Liver (tissue), 9 donors: ENCODE data around the gene NT5C2. TPM values are rescaled to one million over a fixed set of nuclear protein-coding genes. Genes with fewer than 3 reads are reported as not detected.
A peak's percentile ranks its signal among the peaks of the same experiment; 100 is the strongest.

Experiments used
- DNase-seq: peaks from one replicate; pipeline ENCODE4 v3.0.0-alpha.2; 2017; ENCODE audit warnings: low spot score
- H3K27ac ChIP-seq, 2 donors: one replicate each; pipeline ENCODE4 v1.7.0; 2013; ENCODE audit warnings: inconsistent platforms in 2 of 2, low read length in 2 of 2, control low read depth in 1 of 2, low read depth in 1 of 2, mild to moderate bottlenecking in 1 of 2
- H3K27me3 ChIP-seq, 4 donors: one replicate each; pipeline versions ENCODE4 v1.6.1 to v1.7.0; 2013; ENCODE audit warnings: low read length in 3 of 4, inconsistent platforms in 1 of 4, mild to moderate bottlenecking in 1 of 4, moderate library complexity in 1 of 4; ENCODE audit not compliant: control insufficient read depth in 4 of 4, insufficient read depth in 4 of 4
- H3K36me3 ChIP-seq, 4 donors: one replicate each; pipeline versions ENCODE4 v1.6.1 to v1.7.0; 2013; ENCODE audit warnings: low read length in 3 of 4, mild to moderate bottlenecking in 3 of 4, low read depth in 1 of 4, moderate library complexity in 1 of 4; ENCODE audit not compliant: control insufficient read depth in 4 of 4, insufficient read depth in 3 of 4
- H3K4me1 ChIP-seq, 4 donors: one replicate each; pipeline versions ENCODE4 v1.6.1 to v1.7.0; 2013; ENCODE audit warnings: low read length in 3 of 4, mild to moderate bottlenecking in 3 of 4, moderate library complexity in 1 of 4; ENCODE audit not compliant: control insufficient read depth in 4 of 4, insufficient read depth in 4 of 4
- H3K4me3 ChIP-seq, 3 donors: one replicate each; pipeline versions ENCODE4 v1.6.1 to v1.7.0; 2013; ENCODE audit warnings: low read length in 3 of 3, control low read depth in 1 of 3, low read depth in 1 of 3, mild to moderate bottlenecking in 1 of 3
- H3K9ac ChIP-seq, 2 donors: one replicate each; pipeline ENCODE4 v1.7.0; 2013; ENCODE audit warnings: low read length in 2 of 2, mild to moderate bottlenecking in 2 of 2, moderate library complexity in 2 of 2, control low read depth in 1 of 2, low read depth in 1 of 2
- H3K9me3 ChIP-seq, 4 donors: one replicate each; pipeline versions ENCODE4 v1.6.1 to v1.7.0; 2013; ENCODE audit warnings: low read length in 3 of 4; ENCODE audit not compliant: control insufficient read depth in 4 of 4
- ATF3 ChIP-seq: IDR thresholded peaks from 2 replicates; pipeline ENCODE4 v1.6.1; 2016; ENCODE audit warnings: antibody characterized with exemption
- EGR1 ChIP-seq, 2 donors: IDR thresholded peaks; 2 replicates each; pipeline ENCODE4 v1.6.1; 2016 to 2018; ENCODE audit warnings: antibody characterized with exemption in 2 of 2, low read depth in 2 of 2
- FOXA1 ChIP-seq: IDR thresholded peaks from 2 replicates; pipeline ENCODE4 v1.6.1; 2016; ENCODE audit warnings: antibody characterized with exemption
- FOXA2 ChIP-seq: IDR thresholded peaks from 2 replicates; pipeline ENCODE4 v1.6.1; 2016; ENCODE audit warnings: antibody characterized with exemption
- GABPA ChIP-seq, 2 donors: IDR thresholded peaks in 1 of 2; conservative IDR thresholded peaks in 1 of 2; 2 replicates each; pipeline ENCODE4 v1.6.1; 2016; ENCODE audit warnings: antibody characterized with exemption in 2 of 2, mild to moderate bottlenecking in 1 of 2, moderate library complexity in 1 of 2
- HNF4A ChIP-seq, 2 donors: conservative IDR thresholded peaks; 2 replicates each; pipeline ENCODE4 v1.6.1; 2016; ENCODE audit warnings: antibody characterized with exemption in 2 of 2, mild to moderate bottlenecking in 2 of 2
- HNF4G ChIP-seq: IDR thresholded peaks from 2 replicates; pipeline ENCODE4 v1.6.1; 2016; ENCODE audit warnings: antibody characterized with exemption
- JUND ChIP-seq, 2 donors: IDR thresholded peaks; 2 replicates each; pipeline ENCODE4 v1.6.1; 2016; ENCODE audit warnings: antibody characterized with exemption in 2 of 2
- NR2F2 ChIP-seq: IDR thresholded peaks from 2 replicates; pipeline ENCODE4 v1.6.1; 2016; ENCODE audit warnings: antibody characterized with exemption
- RAD21 ChIP-seq, 2 donors: IDR thresholded peaks; 2 replicates each; pipeline ENCODE4 v1.6.1; 2016; ENCODE audit warnings: antibody characterized with exemption in 2 of 2, mild to moderate bottlenecking in 2 of 2
- REST ChIP-seq: IDR thresholded peaks from 2 replicates; pipeline ENCODE4 v1.6.1; 2016; ENCODE audit warnings: antibody characterized with exemption, mild to moderate bottlenecking
- RXRA ChIP-seq, 2 donors: IDR thresholded peaks; 2 replicates each; pipeline ENCODE4 v1.6.1; 2017 to 2018; ENCODE audit warnings: antibody characterized with exemption in 2 of 2, mild to moderate bottlenecking in 1 of 2
- SP1 ChIP-seq: IDR thresholded peaks from 2 replicates; pipeline ENCODE4 v1.6.1; 2018; ENCODE audit warnings: antibody characterized with exemption, mild to moderate bottlenecking
- TAF1 ChIP-seq: conservative IDR thresholded peaks from 2 replicates; pipeline ENCODE4 v1.6.1; 2016; ENCODE audit warnings: antibody characterized with exemption, mild to moderate bottlenecking
- WGBS: extraction: QIAGEN DNeasy Blood & Tissue Kit; methylation state at CpG from one replicate; pipeline ENCODE4 v1.1.7; 2013; 5-methylcytosine and 5-hydroxymethylcytosine counted together
- polyA plus RNA-seq, 2 donors: library from polyadenylated mRNA; stranded (reverse) in 1 of 2; unstranded in 1 of 2; fragments of 200-250 nt in 1 of 2; fragments of >200 nt in 1 of 2; fragmentation: Nextera tagmentation in 1 of 2; extraction: Ambion mirVana in 1 of 2; gene quantifications; one replicate each; pipeline versions ENCODE4 v1.2.1 to v1.2.3, GENCODE V29; 2013 to 2015
- total RNA-seq, 2 donors: library from RNA; depleted of rRNA; stranded (reverse); fragments of >200 nt; gene quantifications; one replicate each; pipeline ENCODE4 v1.2.3, GENCODE V29; 2014
- TF ChIP-seq, protein P1 (sequence below): IDR thresholded peaks from 2 replicates; pipeline ENCODE4 v1.6.1; 2016; ENCODE audit warnings: antibody characterized with exemption
- TF ChIP-seq, protein P2 (sequence below): fragments of 150-350 bp; IDR thresholded peaks from 2 replicates; pipeline ENCODE4 v1.5.1; 2017; ENCODE audit warnings: improper control_type of control experiment, low read depth, low read length; ENCODE audit not compliant: missing input control
- TF ChIP-seq, protein P3 (sequence below): IDR thresholded peaks from 2 replicates; pipeline ENCODE4 v1.6.1; 2016; ENCODE audit warnings: antibody characterized with exemption
- donor health status: healthy.
- donor health status: healthy.
- donor health status: healthy.
- donor health status: healthy.
- donor health status: healthy.

The NT5C2 gene
- total and polyA plus RNA-seq, 4 donors, result 14.4 to 65.3 (median 33.0) TPM

- no peaks in the 10 kb centered on the region for H3K9me3 ChIP-seq
- H3K4me3 ChIP-seq, result no peak overlapping the region
- no peak for TF ChIP-seq NR2F2
- TF ChIP-seq FOXA2, result peak; percentile 35
- no peaks in the 10 kb centered on the region for H3K27me3 ChIP-seq
- no peaks in the 10 kb centered on the region for H3K4me1 ChIP-seq
- peaks cover 3 to 73% (median 65%) of the 10 kb centered on the region in 4 donors for H3K36me3 ChIP-seq
- WGBS, result 48% methylated on average over 3 of the region's 3 CpGs
- no peak overlapping the region for H3K9ac ChIP-seq
- no peak for DNase-seq
- peak overlapping the region in 1 of 2 donors; percentile 59 for H3K27ac ChIP-seq
Observed at GRCh38 chr10:103096130-103096529, 96.9 kb downstream of the NT5C2 start.

DNA sequence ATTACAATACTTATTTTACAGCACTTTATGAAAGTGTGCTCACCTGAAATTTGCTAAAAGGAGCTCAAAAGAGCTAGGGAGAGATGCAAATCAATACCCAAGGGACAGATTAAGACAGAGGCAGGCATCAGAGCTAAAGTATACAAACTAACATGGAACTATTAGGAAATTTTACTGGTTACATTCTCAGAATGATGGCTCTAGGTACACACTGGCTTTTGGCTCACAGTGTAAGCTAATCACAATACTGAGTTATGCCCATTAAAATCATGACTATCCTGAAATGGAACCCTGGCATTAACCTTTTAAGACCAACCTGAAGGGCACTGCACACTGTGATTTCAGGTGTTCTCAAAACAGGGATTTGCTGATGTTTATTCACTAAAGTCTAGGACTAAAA lies 98.1 kb downstream of the NT5C2 start:
- Histone ChIP-seq H3K27me3 (no peaks in the 10 kb centered on the region), H3K9me3 (no peaks in the 10 kb centered on the region), H3K27ac (no peak overlapping the region), H3K9ac (no peak overlapping the region), H3K4me1 (no peaks in the 10 kb centered on the region), H3K4me3 (no peak overlapping the region), H3K36me3 (peaks cover 5 to 73% (median 65%) of the 10 kb centered on the region in 4 donors)
- no peak for DNase-seq
- TF ChIP-seq EGR1 (IDR thresholded peaks at IDR 0.05; ENCODE audit: low read depth in 2 of 2) (no peak), GABPA (IDR thresholded peaks at IDR 0.05 in 1 of 2, conservative IDR thresholded peaks at IDR 0.05 in 1 of 2) (no peak), NR2F2 (no peak), SP1 (no peak), REST (no peak), FOXA2 (no peak), HNF4G (no peak), RAD21 (IDR thresholded peaks at IDR 0.05) (no peak), FOXA1 (no peak), HNF4A (conservative IDR thresholded peaks at IDR 0.05) (no peak), ATF3 (no peak), TAF1 (no peak), JUND (IDR thresholded peaks at IDR 0.05) (no peak), RXRA (IDR thresholded peaks at IDR 0.05) (no peak)
- TF ChIP-seq, protein P1, sequence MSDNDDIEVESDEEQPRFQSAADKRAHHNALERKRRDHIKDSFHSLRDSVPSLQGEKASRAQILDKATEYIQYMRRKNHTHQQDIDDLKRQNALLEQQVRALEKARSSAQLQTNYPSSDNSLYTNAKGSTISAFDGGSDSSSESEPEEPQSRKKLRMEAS, result no peak
- TF ChIP-seq, protein P2, sequence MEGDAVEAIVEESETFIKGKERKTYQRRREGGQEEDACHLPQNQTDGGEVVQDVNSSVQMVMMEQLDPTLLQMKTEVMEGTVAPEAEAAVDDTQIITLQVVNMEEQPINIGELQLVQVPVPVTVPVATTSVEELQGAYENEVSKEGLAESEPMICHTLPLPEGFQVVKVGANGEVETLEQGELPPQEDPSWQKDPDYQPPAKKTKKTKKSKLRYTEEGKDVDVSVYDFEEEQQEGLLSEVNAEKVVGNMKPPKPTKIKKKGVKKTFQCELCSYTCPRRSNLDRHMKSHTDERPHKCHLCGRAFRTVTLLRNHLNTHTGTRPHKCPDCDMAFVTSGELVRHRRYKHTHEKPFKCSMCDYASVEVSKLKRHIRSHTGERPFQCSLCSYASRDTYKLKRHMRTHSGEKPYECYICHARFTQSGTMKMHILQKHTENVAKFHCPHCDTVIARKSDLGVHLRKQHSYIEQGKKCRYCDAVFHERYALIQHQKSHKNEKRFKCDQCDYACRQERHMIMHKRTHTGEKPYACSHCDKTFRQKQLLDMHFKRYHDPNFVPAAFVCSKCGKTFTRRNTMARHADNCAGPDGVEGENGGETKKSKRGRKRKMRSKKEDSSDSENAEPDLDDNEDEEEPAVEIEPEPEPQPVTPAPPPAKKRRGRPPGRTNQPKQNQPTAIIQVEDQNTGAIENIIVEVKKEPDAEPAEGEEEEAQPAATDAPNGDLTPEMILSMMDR, result no peak
- TF ChIP-seq, protein P3, sequence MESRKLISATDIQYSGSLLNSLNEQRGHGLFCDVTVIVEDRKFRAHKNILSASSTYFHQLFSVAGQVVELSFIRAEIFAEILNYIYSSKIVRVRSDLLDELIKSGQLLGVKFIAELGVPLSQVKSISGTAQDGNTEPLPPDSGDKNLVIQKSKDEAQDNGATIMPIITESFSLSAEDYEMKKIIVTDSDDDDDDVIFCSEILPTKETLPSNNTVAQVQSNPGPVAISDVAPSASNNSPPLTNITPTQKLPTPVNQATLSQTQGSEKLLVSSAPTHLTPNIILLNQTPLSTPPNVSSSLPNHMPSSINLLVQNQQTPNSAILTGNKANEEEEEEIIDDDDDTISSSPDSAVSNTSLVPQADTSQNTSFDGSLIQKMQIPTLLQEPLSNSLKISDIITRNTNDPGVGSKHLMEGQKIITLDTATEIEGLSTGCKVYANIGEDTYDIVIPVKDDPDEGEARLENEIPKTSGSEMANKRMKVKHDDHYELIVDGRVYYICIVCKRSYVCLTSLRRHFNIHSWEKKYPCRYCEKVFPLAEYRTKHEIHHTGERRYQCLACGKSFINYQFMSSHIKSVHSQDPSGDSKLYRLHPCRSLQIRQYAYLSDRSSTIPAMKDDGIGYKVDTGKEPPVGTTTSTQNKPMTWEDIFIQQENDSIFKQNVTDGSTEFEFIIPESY, result no peak
